ENCODE measurements around the gene NALCN.

The NALCN gene

DNA sequence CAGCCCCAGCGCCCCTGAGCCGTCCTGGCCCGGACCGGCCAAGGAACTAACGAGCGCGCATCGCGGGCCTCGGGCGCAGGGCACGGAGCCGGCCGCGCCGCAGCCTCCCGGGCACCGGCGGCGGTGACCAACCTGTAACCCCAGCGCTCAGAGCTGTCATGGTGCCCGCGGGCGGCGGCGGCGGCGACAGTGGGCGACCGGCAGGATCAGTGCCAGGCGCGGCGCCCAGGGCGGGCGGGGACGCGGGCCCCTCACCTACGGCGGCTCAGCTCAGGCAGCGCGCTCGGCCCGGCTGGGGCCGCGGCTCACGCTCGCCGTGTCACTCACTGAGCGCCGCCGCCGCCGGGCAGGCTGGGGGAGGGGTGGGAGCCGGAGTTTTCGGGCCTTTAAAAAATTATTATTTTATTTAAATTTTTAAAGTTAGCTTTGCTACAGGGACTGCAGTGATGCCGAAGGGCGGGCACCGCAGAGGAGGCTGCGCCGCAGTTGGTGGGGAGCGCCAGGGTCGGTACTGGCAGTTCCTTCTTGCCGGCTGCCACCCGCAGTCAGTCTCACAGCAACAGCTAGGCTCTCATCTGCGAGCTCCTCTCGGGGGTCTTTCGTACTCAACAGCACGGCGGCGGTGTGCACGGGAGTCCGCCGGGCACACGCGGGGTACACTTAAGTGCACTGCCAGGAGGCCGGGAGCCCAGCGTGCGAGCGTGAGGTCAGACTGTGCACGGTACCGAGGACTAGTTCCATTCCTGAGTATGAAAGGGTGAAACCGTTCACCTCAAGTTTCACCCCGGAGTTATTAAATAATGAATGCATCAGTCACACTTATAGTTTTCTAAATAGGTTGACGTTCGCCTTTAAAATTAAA lies at the start of gene NALCN:
Gene NALCN (minus strand): TSS at position 328 of the 862 bp plus-strand sequence. CDS start 17,382 bp downstream, outside the sequence.
- no peak for ATAC-seq (ENCODE audit: insufficient read depth, low read depth)
- Histone ChIP-seq H3K79me2 (ENCODE audit: insufficient read depth, low read length) (no peaks in the 10 kb centered on the region), H3K4me1 (ENCODE audit: insufficient read depth, low read length) (no peaks in the 10 kb centered on the region), H3K27me3 (ENCODE audit: insufficient read depth, low read length, poor library complexity) (no peaks in the 10 kb centered on the region), H3K9me3 (ENCODE audit: insufficient read depth, low read length, severe bottlenecking) (no peaks in the 10 kb centered on the region), H3K36me3 (ENCODE audit: insufficient read depth, low read length) (no peaks in the 10 kb centered on the region), H4K20me1 (ENCODE audit: insufficient read depth, low read length) (no peaks in the 10 kb centered on the region), H3K4me2 (ENCODE audit: insufficient read depth, low read length) (no peak within 1 kb of the TSS), H3K27ac (ENCODE audit: low read length) (no peak within 1 kb of the TSS), H2AFZ (ENCODE audit: low read depth, low read length) (no peak within 1 kb of the TSS), H3K4me3 (ENCODE audit: low read depth in 1 of 2, low read length in 2 of 2) (no peak within 1 kb of the TSS), H3K9ac (ENCODE audit: low read depth, low read length) (no peak within 1 kb of the TSS)
- TF ChIP-seq, protein P1, sequence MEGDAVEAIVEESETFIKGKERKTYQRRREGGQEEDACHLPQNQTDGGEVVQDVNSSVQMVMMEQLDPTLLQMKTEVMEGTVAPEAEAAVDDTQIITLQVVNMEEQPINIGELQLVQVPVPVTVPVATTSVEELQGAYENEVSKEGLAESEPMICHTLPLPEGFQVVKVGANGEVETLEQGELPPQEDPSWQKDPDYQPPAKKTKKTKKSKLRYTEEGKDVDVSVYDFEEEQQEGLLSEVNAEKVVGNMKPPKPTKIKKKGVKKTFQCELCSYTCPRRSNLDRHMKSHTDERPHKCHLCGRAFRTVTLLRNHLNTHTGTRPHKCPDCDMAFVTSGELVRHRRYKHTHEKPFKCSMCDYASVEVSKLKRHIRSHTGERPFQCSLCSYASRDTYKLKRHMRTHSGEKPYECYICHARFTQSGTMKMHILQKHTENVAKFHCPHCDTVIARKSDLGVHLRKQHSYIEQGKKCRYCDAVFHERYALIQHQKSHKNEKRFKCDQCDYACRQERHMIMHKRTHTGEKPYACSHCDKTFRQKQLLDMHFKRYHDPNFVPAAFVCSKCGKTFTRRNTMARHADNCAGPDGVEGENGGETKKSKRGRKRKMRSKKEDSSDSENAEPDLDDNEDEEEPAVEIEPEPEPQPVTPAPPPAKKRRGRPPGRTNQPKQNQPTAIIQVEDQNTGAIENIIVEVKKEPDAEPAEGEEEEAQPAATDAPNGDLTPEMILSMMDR (IDR thresholded peaks at IDR 0.05; ENCODE audit: borderline replicate concordance, extremely low read depth, low read length, poor library complexity, severe bottlenecking) = no peak
- TF ChIP-seq EZH2 (IDR thresholded peaks at IDR 0.05; ENCODE audit: borderline replicate concordance, low read depth, low read length, severe bottlenecking) = no peak
- DNase-seq = no peak

DNA sequence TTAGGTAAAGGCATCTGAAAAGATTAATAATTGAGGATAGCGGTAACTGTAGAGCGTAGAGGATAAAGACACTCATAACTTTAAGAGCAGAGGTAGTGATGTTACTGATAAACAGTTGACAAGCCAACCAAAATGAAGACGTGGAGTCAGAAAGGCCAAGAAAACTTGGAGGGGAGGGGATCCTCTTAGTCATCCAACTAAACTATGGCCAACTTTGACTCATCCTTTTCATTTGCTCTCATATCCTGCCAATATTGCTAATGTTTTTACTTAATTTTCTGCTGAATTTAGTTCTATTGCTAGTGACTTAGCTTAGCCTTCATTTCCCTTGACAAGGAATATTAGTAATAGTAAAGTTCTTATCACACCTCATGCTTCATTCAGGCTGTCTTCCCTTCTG lies 49.6 kb upstream of the NALCN start:
- Histone ChIP-seq H3K36me3 (ENCODE audit: insufficient read depth, low read length) (no peaks in the 10 kb centered on the region), H2AFZ (ENCODE audit: low read depth, low read length) (no peak overlapping the region), H3K9ac (ENCODE audit: low read depth, low read length) (no peak overlapping the region), H3K79me2 (ENCODE audit: insufficient read depth, low read length) (no peaks in the 10 kb centered on the region), H4K20me1 (ENCODE audit: insufficient read depth, low read length) (no peaks in the 10 kb centered on the region), H3K4me2 (ENCODE audit: insufficient read depth, low read length) (no peak overlapping the region), H3K27me3 (ENCODE audit: insufficient read depth, low read length, poor library complexity) (no peaks in the 10 kb centered on the region), H3K4me1 (ENCODE audit: insufficient read depth, low read length) (no peaks in the 10 kb centered on the region), H3K9me3 (ENCODE audit: insufficient read depth, low read length, severe bottlenecking) (no peaks in the 10 kb centered on the region), H3K27ac (ENCODE audit: low read length) (no peak overlapping the region), H3K4me3 (ENCODE audit: low read depth in 1 of 2, low read length in 2 of 2) (no peak overlapping the region)
- ATAC-seq (ENCODE audit: insufficient read depth, low read depth) (no peak), DNase-seq (no peak)
- TF ChIP-seq EZH2 (IDR thresholded peaks at IDR 0.05; ENCODE audit: borderline replicate concordance, low read depth, low read length, severe bottlenecking) = no peak
- TF ChIP-seq, protein P1 (IDR thresholded peaks at IDR 0.05; ENCODE audit: borderline replicate concordance, extremely low read depth, low read length, poor library complexity, severe bottlenecking) = no peak

DNA sequence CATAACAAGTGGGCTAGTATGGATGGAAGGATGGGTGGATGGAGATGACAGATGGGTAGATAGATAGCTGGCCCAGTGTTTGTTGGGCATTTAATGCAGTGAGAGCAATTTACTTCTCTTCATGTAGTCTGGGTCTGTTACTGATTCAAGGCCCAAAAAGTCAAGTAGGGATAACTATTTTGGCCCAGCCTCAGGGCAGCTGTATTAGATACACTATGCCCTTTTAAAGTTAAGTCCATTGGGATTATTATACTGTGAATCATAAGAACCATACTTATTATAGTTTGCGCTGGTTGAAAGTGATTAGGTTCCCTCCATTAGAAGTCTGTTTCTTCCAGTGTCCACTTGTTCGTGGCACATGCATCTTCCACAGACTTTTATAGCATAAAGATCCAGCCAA lies 40.9 kb upstream of the NALCN start:
- Histone ChIP-seq H3K4me2 (ENCODE audit: insufficient read depth, low read length) (no peak overlapping the region), H3K27me3 (ENCODE audit: insufficient read depth, low read length, poor library complexity) (no peaks in the 10 kb centered on the region), H4K20me1 (ENCODE audit: insufficient read depth, low read length) (no peaks in the 10 kb centered on the region), H3K27ac (ENCODE audit: low read length) (no peak overlapping the region), H3K4me3 (ENCODE audit: low read depth in 1 of 2, low read length in 2 of 2) (no peak overlapping the region), H2AFZ (ENCODE audit: low read depth, low read length) (no peak overlapping the region), H3K9ac (ENCODE audit: low read depth, low read length) (no peak overlapping the region), H3K4me1 (ENCODE audit: insufficient read depth, low read length) (no peaks in the 10 kb centered on the region; the same call in 1 of the 2 replicates), H3K36me3 (ENCODE audit: insufficient read depth, low read length) (no peaks in the 10 kb centered on the region), H3K79me2 (ENCODE audit: insufficient read depth, low read length) (no peaks in the 10 kb centered on the region), H3K9me3 (ENCODE audit: insufficient read depth, low read length, severe bottlenecking) (no peaks in the 10 kb centered on the region)
- TF ChIP-seq, protein P1 (IDR thresholded peaks at IDR 0.05; ENCODE audit: borderline replicate concordance, extremely low read depth, low read length, poor library complexity, severe bottlenecking) = no peak
- TF ChIP-seq EZH2 (IDR thresholded peaks at IDR 0.05; ENCODE audit: borderline replicate concordance, low read depth, low read length, severe bottlenecking) = no peak
- DNase-seq (no peak), ATAC-seq (ENCODE audit: insufficient read depth, low read depth) (no peak)

Measured in DND-41 (cell line).